HG02970 (cell line): ENCODE measurements around the gene PTPRN2.
A peak's percentile ranks its signal among the peaks of the same experiment; 100 is the strongest.

Experiments used
- ATAC-seq: cut with Tn5 transposase; IDR thresholded peaks from one replicate; pipeline ENCODE4 v1.9.1; 2021; ENCODE audit warnings: mild to moderate bottlenecking, moderate library complexity, moderate number of reproducible peaks; ENCODE audit not compliant: unreplicated experiment, low FRiP score

PTPRN2 gene

GRCh38 chr7:158603773-158604755, 16.4 kb upstream of the PTPRN2 start:
- no peak for ATAC-seq

GRCh38 chr7:158602905-158603772, 15.5 kb upstream of the PTPRN2 start:
- peak; percentile 60 for ATAC-seq

- ATAC-seq: no peak
Observed at GRCh38 chr7:158602041-158602440, 14.4 kb upstream of the PTPRN2 start.

- no peak for ATAC-seq
Observed at GRCh38 chr7:158601090-158601489, 13.5 kb upstream of the PTPRN2 start.

- no peak for ATAC-seq
Observed at GRCh38 chr7:158596745-158597144, 9.1 kb upstream of the PTPRN2 start.

- no peak for ATAC-seq
Observed at GRCh38 chr7:158596309-158596708, 8.7 kb upstream of the PTPRN2 start.

GRCh38 chr7:158595068-158595467, 7.4 kb upstream of the PTPRN2 start:
- ATAC-seq: no peak

GRCh38 chr7:158592541-158592940, 4.9 kb upstream of the PTPRN2 start:
- ATAC-seq: no peak

- no peak for ATAC-seq
Observed at GRCh38 chr7:158591944-158592343, 4.3 kb upstream of the PTPRN2 start.

- ATAC-seq: no peak
Observed at GRCh38 chr7:158590181-158590530, 2.5 kb upstream of the PTPRN2 start.

GRCh38 chr7:158589653-158590052, 2.0 kb upstream of the PTPRN2 start:
- ATAC-seq: no peak

- ATAC-seq: no peak
Observed at GRCh38 chr7:158588878-158589442, 1.3 kb upstream of the PTPRN2 start.

GRCh38 chr7:158588085-158588877, 658 bp upstream of the PTPRN2 start:
- no peak for ATAC-seq

- ATAC-seq: no peak
Observed at GRCh38 chr7:158586499-158587161, 993 bp downstream of the PTPRN2 start.

GRCh38 chr7:158585721-158586498, 1.7 kb downstream of the PTPRN2 start:
- no peak for ATAC-seq

- ATAC-seq: no peak
Observed at GRCh38 chr7:158584407-158584806, 3.2 kb downstream of the PTPRN2 start.

- no peak for ATAC-seq
Observed at GRCh38 chr7:158583810-158584209, 3.8 kb downstream of the PTPRN2 start.

- ATAC-seq: no peak
Observed at GRCh38 chr7:158583143-158583542, 4.5 kb downstream of the PTPRN2 start.

- no peak for ATAC-seq
Observed at GRCh38 chr7:158582089-158582456, 5.5 kb downstream of the PTPRN2 start.
